8988T (cell line): ENCODE data around the gene SATB1.
"Not testable (repeated sequence)": the region's sequence is repeated elsewhere in the genome, so short reads cannot be mapped to it uniquely, and the experiment has no call there.

Experiments
- DNase-seq: peaks from one replicate; pipeline ENCODE4 v3.0.0; 2011

Gene SATB1

DNA sequence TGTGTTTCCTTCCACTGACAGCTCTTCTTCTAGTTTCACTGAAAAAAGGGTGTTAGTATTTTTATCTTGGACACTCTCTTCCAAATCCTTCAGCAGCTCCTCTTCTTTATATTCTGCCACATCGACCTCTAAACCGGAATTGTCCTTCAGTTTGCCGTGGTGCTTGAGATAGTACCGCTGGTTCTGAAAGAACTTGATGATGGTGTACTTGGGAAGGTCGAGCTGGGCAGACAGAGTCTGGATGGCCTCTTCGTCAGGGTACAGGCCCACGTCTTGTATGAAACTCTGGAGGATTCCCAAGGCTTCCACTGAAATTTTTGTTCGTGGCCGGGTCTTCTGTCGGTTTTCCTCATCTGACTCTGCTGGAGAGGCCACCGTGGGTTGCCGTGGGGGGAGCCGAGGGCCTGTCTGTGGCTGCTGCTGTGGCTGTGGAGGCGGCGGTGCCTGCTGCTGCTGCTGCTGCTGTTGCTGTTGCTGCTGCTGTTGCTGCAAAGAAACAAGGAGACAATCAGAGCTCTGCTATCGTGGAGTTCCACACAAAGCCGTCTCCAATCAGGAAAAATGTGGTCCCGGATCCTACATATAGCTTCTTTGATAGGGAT, 75.8 kb downstream of the SATB1 start:
- no peak for DNase-seq

DNA sequence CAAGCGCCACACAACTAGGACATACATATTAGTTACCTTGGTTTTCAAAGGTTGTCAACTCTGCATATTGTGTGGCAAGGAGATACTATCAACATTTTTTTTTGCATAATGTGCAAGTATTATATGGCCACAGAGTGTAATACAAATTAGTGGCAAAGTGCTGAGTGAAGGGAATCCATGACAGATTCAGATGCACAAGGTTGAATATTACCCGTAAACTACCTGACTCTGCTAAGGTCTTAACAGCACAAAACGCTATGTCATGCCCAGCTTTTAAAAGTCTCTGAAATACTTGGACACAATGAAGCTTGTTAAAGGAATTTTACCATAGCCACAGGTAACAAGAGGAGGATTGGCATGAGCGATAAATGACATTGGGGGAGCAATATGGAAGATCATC, 79.0 kb downstream of the SATB1 start:
- DNase-seq: no peak

DNA sequence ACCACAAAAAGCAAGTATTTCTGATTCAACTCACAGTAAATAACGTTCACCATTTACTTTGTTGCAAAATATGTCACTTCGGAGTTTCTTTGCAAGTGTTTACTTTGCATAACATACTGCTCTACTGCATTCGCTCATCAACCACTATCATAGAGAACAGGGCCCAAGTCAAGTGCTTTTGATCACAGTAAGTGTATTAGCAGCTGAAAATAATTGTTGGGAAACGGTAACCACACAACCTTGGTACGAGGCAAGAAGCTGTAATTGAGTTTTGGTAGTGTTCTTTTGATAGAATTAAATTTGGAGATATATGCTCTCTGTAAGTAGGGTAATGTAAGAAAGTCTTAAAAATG, 80.1 kb downstream of the SATB1 start:
- DNase-seq: no peak

DNA sequence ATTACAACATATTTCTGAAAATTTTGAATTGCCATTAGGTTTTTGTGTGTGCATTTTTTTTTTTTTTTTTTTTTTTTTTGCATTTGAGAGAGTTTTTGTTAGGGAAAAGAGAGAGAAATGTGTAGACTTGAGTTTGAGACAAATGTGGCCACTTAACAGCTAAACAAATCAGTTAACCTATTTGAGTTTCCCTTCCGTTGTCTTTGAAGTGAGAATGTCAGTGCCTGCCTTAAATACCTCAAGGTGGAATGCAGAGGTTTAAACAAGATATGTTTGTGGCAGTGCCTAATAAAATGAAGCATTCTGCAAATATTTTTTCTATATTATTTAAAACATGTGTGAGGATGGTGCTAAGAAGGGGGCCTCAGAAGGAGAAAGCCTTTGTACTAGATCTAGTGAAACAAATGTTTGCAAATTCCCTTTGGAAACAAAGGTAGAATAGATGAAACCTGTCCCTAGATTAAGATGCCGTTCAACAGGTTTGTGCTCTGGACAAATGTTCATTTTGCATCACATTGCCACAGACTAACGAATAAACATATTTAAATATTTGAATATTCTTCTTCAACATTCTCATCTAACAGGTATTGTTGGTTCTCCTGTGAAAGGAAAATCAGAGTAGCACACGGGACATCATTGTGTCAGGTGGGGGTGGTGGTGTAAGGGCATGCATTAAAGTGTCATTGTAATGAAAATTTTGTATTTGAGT, 80.7 kb downstream of the SATB1 start:
- DNase-seq: no peak

DNA sequence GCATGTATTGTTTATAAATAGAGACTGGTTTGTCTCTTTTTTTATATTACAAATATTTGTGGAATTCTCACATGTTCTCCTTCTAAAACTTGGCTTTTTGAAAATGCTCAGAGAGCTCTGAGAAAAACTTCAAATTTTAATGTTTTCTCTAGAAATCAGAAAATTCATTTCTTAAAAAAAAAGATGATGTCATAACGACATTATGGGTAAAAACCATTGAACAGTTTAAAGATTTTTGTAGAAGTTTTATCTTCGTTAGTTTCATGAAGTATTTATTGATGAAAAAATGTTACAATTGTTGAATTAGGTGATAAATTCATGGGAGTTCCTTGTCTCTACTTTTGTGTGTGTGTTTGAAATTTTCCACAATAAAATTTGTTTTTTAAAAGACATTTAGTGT, 81.3 kb downstream of the SATB1 start:
- no peak for DNase-seq

DNA sequence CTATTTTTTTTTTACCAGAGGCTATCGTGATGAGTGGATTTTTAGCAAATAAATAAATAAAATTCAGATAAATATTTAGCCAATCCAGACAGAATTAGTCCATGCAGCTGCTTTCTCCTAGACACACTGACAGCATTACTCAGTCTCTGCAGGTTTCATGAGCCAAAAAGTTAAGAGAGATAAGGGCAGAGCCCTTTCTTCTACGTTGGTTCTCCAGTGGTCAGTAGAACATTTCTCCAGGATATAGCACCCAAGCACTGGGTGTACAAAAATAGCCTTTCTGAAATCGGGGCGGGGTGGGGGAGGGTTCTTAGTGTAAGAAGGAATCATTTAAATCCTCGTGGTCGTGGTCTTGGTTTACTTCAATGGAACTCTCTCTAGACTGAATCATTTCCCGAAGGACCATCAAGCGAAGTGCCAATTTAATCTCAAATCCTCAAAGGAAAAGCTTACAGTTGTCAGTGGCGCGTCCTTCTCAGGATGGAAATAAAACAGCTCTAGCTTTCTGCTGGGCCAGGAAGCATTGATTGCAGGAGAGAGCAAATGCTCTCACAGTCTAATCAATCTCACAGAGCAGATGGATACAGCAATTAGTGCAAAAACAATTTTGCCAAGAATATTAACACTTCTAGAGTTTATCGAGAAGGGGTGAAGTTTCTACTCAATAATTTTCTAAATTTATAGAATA, 86.2 kb downstream of the SATB1 start:
- no peak for DNase-seq

DNA sequence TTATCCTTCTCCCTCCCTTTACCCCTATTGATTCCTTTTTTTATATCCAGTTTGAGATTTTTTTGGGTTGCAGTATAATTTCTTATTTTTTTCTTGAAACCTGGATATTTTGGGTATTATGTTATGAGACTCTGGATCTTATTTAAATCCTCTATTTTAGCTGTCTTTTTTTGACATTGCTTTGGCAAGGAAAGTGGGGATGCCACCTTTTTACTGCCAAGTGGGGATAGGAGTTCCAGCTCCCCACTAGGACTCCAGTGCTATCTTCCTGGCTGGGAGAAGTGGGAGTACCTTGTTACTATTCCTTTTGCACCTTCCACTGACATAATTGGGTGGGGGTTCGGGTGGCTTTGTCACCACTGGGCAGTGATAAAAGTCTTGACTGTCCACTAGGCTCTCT, 87.9 kb downstream of the SATB1 start:
- DNase-seq: no peak

DNA sequence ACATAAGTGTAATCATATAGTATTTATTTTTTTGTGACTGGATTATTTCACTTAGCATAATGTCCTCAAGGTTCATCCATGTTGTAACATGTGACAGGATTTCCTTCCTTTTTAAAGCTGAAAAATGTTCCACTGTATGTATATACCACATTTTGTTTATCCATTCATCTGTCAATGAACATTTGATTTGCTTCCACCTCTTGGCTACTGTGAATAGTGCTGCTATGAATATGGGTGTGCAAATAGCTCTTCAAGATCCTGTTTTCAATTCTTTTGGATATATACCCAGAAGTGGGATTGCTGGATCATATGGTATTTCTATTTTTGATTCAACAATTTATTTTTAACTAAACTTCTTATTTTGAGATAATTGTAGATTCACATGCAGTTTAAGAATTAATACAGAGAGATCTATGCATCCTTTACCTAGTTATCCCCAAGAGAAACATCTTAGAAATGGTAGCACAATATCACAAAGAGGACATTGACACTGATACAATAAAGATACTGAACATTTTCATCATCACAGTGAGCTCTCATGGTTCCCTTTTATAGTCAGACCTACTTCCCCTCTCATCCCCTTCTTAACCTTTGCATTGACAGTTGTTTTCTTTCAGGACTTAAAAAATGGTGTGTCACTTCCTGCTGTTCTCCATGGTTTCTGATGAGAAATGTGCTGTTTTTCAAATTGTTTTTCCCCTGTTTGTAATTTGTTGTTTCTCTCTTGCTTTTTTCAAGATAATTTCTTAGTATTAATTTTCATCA, 90.1 kb downstream of the SATB1 start:
- DNase-seq: no peak

DNA sequence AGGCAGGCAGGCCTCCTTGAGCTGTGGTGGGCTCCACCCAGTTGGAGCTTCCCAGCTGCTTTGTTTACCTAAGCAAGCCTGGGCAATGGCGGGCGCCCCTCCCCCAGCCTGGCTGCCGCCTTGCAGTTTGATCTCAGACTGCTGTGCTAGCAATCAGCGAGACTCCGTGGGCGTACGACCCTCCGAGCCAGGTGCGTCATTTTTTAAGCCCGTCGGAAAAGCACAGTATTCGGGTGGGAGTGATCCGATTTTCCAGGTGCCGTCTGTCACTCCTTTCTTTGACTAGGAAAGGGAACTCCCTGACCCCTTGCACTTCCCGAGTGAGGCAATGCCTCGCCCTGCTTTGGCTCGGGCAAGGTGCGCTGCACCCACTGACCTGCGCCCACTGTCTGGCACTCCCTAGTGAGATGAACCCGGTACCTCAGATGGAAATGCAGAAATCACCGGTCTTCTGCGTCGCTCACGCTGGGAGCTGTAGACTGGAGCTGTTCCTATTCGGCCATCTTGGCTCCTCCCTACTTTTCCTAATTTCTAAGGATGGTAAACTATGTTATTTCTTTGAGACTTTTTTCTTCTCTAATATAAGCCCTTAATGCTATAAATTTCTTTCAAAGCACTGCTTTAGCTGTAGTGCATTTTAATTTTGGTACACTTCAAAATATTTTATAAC, 94.2 kb downstream of the SATB1 start:
- not testable (repeated sequence) for DNase-seq

DNA sequence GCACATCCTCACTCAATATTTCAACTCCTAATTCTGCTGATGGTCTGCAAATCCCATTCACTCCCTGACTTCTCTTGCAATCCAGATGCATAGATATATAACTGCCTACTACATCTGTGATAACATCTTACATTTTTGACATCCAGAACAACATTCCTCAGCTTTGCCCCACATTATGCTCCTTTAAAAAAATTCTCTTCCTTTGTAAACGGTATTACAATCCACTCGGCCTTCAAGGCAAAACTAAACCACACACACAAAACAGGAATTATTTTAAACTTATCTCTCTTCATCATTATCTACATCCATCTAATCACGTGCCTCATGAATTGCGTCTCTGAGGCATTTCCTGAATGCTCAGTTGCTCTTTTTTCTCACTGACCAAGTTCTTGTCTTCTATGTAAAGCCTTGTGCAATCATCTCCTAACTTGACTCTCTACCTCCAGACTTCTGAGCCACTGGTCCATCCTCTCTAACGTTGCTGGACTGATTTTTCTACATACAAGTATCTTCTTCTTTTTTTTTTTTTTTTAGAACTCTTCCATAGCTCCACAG, 117.0 kb downstream of the SATB1 start:
- DNase-seq: no peak

DNA sequence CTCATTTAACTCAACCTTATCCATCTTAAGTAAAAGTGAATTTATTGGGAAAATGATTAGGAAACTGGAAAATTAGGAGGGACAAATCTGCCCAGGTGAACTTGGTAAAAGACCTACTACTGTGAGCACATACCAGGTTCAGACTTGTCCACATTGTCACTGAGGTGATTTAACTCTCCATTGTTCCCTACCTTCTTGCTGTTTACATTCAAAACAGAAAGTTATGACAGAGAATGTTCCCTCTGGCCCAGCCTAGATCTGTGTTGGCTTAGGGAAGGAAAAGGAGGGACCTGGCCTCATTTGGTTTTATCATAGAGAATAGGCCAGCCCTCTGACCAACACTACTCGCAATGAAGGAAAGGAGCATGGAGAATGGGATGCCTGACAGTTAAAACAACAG, 117.6 kb downstream of the SATB1 start:
- DNase-seq: no peak

DNA sequence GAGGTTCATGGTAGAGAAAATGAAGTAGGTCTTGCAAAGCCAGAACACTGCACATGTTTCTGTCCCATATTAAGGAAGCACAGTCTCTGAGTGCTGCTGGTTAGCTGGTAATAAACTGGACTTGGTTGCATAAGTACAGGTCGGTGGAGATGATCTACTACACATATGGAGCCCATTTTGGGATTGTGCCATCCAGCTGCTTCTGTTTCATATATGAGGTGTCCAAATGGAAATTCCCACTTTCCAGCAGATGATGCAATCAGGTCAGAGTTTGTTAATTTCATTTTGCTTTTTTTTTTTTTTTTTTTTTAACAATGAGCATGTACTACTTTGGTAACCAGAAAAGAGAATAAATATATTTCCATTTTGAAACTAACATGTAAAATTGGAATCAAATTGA, 122.6 kb downstream of the SATB1 start:
- no peak for DNase-seq

DNA sequence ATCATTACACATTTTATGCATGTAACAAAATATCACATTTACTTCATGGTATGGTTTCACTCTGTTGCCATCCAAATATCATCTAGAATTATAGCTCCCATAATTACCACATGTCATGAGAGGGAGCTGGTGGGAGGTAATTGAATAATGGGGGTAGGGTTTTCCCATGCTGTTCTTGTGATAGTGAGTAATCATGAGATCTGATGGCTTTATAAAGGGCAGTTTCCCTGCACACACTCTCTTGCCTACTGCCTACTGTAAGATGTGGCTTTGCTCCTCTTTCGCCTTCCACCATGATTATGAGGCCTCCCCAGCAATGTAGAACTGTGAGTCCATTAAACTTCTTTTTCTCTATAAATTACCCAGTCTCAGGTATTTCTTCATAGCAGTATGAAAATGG, 123.4 kb downstream of the SATB1 start:
- no peak for DNase-seq

DNA sequence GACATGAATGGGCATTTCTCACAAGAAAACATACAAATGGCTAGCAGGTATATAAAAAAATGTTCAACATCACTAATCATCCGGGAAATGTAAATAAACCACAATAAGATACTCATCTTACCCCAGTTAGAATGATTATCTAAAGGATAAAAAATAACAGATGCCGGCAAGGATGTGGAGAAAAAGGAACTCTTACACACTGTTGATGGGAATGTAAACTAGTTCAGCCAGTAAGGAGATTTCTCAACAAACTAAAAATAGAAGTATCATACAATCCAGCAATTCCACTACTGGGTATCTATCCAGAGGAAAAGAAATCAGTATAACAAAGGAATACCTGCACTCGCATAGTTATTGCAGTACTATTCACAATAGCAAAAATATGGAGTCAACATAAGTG, 124.2 kb downstream of the SATB1 start:
- DNase-seq: no peak

DNA sequence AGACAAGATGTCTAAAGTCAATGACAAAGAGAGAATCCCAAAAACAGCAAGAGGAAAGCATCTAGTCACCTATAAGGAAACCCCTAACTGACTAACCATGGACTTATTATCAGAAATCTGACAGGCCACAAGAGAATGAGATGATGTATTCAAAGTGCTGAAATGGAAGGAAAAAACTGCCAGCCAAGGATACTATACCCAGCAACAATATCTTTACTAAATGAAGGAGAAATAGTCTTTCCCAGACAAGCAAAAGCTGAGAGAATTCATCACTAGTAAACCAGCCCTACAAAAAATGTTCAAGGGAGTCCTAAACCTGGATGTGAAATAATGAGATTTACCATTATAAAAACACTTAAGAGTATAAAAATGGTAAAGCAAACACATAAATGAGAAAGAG, 128.0 kb downstream of the SATB1 start:
- no peak for DNase-seq
